HG02852 (cell line): ENCODE measurements around the gene GLIS1.

Experiments used
- ATAC-seq: cut with Tn5 transposase; IDR thresholded peaks from one replicate; pipeline ENCODE4 v1.9.1; 2021; ENCODE audit warnings: mild to moderate bottlenecking, moderate library complexity; ENCODE audit not compliant: unreplicated experiment

The GLIS1 gene

DNA sequence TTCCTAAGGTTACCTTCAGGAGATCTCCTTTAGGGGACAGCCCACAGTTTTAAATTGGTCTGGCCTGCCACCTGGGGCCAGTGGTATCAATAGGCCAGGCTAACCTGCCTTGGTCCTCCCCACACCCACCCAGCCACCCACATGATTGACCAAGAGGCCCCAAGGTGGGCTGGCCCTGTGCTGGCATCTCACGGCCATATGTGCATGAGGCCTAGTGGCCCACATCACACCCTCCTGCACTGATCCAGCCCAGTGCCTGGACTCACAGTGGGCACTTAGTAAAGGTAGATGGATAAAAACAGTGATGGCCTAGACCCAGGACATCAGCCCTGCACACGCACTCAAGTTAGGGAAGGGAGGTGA, 197.7 kb downstream of the GLIS1 start:
- no peak for ATAC-seq

DNA sequence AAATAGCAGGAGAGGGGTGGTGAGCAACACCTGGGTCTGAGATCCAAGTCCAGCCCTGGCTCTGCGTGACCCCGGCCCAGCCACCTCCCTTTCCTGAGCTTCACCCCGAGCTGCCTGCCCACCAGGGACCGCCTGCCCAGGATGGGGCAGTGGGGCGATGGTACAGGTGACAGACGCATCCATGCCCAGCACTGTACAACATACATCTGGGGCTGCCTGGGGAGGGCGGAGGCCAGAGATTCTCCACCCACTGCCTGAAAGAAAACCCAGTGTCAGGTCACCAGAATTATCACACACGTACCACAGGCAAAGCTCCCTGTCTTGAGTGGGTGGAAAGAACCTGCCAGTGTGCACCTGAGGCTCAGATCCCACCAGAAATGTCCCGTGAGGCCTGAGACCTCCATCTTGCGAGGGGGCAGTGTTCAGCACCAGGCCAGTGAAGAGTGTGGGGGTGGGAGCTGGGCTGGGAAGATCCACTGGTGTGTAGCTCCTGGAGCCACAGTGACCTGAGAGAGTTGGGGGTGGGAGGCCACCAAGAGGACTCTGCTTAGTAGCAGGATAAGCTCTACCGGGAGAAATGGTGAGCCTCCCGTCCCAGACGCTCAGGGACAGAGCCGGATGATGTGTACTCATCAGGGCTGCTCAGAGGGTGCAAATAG, 198.2 kb downstream of the GLIS1 start:
- ATAC-seq, result no peak

DNA sequence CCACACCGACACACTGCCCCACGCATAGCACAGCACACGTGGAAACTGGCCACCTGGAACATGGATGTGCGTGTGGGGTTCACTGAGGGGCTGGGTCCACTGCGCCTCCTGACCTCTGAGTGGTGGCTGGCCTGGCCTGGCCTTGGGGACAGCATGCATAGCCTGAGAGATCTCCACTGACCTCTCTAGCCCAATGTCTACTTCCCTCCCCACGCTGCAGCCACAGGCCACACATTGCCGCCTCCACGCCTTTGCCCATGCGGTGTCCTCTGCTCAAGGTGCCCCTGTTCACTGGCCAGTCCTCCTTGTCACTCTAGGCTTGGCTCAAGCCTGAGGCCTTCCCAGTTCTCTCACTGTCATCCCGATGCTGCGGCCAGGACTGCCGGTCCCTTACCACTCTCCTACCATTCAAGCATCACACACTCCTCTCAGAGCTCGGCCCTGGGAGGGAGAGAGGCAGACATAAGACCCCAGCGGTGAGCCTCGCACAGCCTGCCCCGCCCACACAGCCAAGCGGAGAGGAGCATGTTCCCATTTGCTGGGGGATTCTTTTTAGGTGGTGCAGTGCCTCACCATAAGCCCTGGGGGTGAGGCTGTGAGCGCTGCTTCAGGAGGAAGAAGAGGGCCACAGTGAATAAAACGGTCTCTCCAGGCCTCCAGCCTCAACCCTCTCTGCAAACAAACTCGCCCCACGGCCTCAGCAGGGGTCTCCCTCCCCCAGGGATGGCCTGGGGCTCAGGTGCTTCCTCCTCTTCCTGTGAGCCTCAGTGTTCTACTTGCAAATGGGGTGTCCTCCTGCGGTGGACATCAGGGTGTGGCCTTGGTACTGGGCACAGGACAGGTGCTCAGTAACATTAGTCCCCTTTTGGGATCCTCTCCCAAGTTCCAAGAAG, 199.0 kb downstream of the GLIS1 start:
- no peak for ATAC-seq

DNA sequence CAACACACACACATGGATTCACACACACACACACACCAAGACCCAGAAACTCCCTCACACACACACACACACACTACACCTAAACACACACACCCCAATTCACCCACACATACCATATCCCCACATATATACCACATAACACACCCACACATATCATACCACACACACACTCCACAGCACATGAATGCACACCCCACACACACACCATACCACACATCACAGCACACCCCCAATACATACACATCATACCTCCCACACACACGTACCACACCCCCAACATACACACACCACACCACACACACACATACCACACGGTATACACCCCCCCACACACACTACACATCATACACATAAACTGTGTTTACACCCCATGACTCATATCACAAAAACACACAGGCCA, 199.7 kb downstream of the GLIS1 start:
- ATAC-seq, result no peak

DNA sequence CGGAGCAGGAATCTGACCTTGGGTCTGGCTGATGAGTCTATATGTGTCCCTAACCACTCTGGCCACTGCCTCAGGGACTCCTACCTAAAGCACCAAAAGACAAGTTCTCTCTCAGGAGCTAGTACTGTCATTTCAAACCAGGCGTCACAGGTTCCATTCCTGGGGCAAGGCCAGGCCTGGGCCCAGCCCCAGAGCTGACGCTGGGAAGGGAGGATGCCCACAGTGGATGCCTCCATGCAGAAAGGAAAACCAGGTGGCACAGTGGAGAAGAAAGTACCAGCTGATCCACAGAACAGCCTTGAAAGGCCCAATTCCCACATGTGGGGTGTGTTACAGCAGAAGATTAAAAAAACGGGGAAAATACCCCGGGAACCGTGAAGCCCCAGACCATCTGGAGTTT, 202.4 kb downstream of the GLIS1 start:
- no peak for ATAC-seq

DNA sequence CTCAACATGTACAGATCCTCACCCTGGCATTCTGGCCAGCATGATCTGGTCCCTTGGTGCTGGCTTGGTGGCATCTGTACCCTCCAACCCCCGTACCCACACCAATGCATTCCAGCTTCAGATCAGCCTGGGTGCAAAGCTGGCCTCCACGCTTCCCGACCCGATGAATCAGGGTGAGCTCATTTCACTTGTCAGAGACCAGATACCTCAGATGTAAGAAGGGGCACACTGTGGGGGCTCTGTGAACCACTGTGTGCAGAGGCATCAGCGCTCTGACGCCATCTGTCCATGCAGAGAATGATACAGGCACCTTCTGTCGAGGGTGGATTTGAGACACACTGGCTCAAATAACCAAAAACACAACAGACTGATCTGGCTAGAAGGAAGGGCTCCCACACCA, 203.1 kb downstream of the GLIS1 start:
- ATAC-seq, result no peak

DNA sequence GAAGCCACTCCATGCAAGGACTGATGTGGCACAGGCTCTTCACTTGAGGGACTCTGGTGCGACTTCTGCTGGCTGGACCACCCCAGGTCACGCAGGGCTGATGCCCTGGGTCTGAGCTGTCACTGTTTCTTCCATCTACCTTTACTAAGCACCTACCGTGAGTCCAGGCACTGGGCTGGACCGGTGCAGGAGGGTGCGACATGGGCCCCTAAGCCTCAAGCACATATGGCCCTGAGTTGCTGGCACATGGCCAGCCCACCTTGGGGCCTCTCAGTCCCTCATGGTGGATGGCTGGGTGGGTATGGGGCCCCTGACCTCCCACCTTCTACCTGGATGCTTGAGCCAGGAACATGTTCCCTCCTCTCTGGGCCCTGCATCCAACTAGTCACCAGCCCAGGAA, 203.7 kb downstream of the GLIS1 start:
- no peak for ATAC-seq

DNA sequence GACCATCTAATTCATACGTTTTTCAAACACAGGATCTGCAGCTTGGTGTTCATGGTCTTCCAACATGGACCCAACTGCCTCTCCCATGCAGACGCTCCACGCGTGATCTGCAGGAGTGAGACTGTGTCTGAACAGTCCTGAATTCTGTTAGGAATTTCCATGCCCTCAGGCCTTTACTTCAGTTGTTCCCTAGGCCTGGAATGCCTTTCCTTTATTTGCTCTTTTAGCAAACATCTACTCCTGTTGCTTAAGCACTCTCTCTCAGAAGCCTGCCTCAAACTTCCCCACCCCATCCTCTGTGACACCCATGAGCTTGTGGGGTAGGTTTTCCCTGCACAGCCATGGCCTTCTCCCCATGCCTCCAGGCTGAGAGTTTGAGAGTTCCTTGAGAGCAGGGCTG, 206.1 kb downstream of the GLIS1 start:
- ATAC-seq, result no peak

DNA sequence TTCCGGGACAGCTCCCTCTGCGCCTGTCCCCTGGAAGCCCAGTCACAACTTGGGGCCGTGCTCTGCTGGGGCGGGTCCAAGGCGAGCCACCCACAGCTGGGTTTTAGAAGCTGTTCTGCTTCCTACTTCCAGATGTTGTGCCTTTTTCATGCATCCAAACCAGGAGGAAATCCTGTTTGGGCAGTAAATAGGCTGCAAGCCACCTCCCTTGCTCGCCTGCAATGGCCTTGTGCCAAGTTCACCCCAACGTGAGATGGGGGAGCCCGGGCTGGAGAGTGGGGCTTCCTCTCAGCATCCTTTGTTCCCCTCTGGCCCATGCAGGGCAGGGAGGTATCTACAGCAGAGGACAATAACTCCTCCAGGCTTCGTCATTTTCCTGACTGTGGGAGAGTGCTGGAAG, 206.6 kb downstream of the GLIS1 start:
- no peak for ATAC-seq

DNA sequence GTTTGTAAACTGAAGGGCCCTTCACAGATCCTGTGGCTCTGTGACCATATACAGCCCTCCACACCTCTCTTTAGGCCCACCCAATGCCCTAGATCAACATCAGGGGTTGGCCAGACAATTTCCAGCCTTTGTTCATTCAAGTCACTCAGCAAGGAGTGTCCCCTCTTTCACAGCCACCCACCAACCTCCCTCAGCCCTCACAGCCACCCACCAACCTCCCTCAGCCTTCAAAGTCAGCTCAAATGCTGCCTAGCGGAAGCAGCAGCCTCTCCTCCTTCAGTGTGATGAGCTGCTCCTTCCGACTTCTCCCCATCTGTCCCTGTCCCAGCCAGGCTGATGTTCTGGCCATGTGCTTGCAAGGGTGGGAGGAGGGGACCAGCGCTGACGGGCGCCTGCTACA, 208.4 kb downstream of the GLIS1 start:
- ATAC-seq, result no peak

DNA sequence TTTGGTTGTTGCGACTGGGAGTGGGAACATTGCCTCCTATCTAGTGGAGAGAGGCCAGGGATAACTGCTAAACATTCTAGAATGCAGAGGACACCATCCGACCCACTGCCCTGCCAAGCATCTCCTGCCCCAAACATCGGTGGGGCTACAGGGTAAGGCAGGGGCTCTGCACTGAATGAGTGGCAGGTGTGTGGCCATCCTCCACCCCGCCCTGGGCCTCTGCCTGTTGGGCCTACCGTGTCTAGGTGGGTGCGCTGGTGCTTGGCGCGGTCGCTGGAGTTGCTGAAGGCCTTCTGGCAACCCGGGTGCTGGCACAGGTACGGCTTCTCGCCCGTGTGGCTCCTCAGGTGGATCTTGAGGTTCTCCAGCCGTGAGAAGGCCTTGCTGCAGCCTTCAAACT, 209.4 kb downstream of the GLIS1 start:
- no peak for ATAC-seq

DNA sequence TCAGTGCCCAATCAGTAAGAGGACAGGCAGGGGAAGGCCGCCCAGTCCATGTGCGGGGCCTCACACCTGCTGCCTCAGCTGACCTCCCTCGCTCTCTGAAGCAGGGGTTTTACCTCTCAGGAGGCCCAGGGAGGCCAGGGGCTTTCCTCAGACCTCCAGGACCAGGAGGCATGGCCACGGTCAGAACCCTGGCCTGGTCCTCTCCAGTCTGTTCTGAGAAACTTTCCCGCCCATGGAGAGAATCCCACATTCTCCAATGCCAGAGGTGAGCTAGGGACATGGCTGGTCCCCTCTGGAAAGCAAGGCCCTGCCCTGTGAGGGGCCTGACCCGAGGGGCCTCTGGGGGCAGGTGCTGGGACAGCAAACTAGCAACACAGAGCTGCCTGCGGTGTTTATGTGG, 211.6 kb downstream of the GLIS1 start:
- ATAC-seq, result no peak

DNA sequence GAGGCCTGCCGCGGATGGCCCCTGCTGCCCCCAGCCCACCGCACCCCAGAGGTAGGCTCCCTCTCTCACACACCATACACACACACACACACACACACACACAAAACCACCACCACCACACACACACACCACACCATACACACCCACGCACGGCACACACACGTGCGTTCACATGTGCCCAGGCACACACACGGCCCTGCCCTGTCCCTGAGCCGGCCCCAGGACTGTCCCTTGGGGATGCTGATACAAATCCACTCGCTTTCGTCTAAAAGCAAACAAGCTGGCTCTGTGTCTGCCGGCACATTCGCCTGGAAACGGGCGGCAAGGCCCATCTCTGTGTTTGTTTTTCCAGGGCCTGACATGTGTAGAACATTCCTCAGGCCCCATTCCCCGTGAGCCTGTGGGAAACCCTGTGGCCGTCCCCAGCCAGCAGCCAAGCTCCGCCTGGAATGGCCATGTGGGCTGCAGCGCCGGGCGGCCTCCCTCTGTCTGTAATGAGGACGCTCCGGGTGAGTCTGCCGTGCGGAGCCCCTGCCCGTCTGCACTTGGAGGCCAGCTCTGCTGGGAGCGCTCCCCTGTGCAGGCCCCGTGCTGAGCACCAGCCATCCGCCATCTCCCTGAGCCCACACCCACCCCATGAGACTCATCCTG, 212.4 kb downstream of the GLIS1 start:
- ATAC-seq, result no peak

DNA sequence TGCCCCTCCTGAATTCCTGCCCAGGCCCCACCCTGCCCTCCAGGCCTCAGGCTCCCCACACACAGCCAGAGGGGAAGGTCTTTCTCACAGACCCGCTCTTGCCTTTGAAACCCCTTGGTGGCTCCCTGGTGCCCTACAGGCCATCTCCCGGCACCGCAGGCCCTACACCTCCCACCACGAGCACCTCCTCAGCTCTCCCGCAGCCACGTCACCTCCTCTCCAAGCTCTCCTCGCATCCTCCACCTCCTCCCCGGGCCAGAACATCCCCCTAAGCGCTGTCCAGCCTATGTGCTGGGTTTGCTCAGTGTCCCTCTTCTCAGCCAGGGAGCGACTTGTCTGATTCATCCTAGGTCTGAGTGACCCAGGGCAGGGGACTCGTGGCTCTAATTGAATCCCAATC, 213.4 kb downstream of the GLIS1 start:
- no peak for ATAC-seq

DNA sequence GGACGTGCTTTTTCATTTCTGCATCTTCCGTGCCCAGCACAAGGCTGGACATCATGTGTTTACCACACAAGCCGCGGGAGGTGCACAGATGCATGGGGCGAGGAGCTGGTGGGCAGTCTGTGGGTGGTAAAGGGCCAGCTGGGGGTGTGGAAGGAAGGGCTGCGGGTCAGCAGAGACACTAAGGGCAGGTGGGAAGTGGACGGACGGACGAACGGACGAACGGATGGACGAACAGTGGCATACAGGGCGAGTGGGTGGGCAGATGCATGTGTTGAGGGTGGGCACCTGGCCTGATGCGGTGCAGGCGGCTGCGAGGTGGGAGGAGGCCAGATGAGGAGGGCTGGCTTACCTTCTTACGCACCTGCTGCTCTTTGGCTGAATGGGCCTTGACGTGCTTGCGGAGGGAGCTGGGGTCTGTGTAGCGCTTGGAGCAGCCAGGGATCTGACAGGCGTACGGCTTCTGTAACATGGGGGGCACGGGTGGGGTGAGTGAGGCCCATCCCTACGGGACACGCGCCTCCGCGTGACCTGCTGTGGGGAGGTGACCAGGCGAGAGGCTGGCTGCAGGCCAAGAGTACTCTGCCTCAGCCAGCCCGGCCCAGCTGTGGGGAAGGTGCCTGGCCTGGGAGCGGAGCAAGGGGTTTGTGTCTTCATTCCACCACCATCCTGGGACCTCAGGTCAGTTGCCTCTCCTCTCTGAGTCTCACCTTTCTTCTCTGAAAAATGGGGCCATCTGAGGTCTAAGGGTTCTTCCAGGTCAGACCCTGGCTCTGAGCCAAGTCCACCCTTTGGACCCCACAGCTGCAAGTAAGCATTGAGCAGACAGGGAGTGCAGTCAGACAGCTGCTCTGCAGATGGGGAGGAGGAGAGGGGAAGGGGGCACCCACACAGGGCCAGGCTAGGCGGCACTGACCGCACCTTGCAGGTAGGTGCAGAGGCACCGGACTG, 214.3 kb downstream of the GLIS1 start:
- ATAC-seq, result no peak

DNA sequence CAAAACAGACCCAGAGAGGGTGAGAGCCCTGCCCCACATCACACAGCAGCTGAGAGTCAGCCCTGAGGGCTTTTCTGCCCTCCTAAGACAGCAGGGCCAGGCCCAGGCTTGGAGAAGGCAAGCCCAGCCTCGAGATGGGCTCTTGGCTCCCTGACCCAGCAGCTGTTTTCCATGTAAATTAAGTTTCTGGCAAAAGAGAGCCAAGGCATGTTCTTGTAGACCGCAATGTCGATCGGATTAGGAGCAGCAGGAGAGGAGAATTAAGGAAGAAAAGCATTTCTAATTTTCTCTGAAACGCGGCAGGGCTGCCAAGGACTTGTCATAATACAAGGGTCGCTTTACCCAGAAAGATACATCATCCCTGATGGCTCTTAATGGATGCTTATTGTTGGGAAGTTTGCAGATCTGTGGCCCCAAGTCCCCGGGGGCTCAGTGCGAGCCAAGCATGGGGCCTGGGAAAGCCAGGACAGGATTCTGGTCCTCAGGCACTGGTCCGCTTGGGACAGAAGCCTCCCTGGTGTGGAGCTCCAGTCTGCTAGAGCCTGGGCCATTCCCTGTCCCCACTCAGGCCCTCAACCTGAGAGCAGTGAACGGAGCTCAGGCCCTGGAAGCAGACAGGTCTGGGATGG, 216.9 kb downstream of the GLIS1 start:
- ATAC-seq, result no peak

DNA sequence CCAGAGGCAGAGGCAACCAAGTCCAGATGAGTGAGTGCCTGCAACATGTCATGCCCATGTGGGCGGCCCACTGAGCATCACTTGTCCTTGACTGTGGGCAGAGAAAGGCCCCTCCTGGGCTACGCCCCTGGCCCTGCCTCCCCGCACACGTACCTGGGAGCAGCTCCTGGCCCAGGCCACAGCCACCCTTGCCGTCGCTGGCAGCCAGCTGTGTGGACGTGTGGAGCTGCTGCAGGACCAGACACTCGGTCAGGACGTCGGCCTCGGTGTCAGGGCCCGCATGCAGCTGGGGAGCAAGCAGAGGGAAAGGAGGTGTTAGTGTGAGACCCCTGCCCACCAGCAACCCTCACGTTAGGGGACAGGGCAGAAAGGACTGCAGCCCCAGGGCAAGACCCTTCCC, 218.5 kb downstream of the GLIS1 start:
- no peak for ATAC-seq

DNA sequence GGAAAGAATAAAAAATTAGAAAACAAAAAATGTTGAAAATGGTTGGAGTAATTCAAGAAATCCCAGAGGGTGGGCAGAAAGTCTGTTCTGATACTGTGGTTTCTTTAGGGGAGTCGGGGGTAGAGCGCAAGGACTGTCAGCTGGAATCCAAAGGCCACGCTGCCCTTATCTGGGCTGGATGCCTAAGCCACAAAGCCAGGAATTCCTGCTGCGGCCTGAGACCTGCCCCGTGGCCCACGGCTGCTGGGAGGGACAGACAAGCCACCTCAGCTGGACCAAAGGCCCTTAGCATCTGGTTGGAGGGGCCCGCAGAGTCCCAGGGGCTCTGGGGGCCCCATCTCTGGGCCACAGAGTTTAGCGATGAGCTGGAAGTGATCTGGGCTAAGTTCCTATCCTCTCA, 219.5 kb downstream of the GLIS1 start:
- no peak for ATAC-seq

DNA sequence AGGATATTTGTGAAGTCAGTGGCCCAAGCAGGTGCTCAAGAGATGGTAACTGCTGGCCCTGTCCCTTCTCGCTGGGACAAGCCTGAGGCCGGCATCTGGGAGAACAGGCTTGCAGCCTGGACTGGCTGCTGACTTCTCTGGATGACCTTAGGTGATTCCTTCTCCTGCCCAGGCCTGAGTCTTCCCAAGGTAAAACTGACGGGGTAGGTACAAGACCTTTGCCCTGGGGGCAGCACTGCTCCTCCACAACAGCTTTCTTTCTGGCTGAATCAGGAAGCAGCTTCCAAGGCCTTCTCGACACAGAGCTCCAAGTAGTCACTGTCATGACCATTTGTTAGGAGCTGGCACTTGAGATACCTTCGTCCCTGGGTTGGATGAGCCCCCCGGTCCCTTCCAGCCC, 220.2 kb downstream of the GLIS1 start:
- no peak for ATAC-seq

DNA sequence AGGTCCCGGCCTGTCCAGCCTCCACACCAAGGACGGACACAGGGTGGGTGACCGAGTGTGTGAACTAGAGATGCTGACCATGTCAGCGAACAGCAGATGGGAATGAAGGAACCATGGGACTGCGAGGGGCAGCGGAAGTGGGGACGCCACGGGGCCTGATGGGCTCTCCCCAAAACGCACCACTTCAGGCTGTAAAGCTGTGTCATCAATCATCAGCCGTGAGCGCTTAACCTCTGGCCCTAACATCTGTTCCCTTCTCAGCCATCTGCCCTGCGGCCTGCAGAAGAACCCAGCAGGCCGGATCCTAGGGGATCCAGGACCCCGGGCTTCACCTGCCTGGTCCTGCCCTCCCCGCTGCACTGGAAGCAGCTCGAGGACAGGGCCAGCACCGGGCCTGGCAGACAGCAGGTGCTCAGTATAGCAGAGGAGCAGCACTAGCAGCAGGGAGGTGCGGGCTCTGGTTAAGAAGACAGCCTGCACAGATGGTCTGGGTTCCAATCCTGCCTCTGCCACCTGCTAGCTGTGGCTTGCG, 221.1 kb downstream of the GLIS1 start:
- ATAC-seq, result no peak
